Stimulated activated CD4-positive, alpha-beta T cell treated with anti-CD3 and anti-CD28 coated beads, Interleukin-1b, Interleukin-23, amount 100 ng/mL, for 24 hours (primary cell): ENCODE measurements around the gene CYP17A1.
"Not testable (repeated sequence)": the region's sequence is repeated elsewhere in the genome, so short reads cannot be mapped to it uniquely, and the experiment has no call there.

ENCODE experiments used
- DNase-seq, 4 experiments: peaks; one replicate each; pipeline ENCODE4 v3.0.0-alpha.2; 2020; ENCODE audit warnings: low read depth in 4 of 4, low spot score in 1 of 4

The CYP17A1 gene

GRCh38 chr10:102838276-102838927 is 1.2 kb upstream of the CYP17A1 start:
- DNase-seq: not testable (repeated sequence)

GRCh38 chr10:102835007-102835482 is 2.2 kb downstream of the CYP17A1 start:
- peak; percentile 59 to 70 (median 66) for DNase-seq

GRCh38 chr10:102834143-102834542 is 3.1 kb downstream of the CYP17A1 start:
- DNase-seq: no peak

- DNase-seq: no peak
Measured at GRCh38 chr10:102832987-102833386, 4.2 kb downstream of the CYP17A1 start.

- DNase-seq: no peak
Measured at GRCh38 chr10:102832248-102832647, 5.0 kb downstream of the CYP17A1 start.

GRCh38 chr10:102831322-102832071 is 5.7 kb downstream of the CYP17A1 start:
- no peak for DNase-seq

GRCh38 chr10:102827597-102827975 is 9.6 kb downstream of the CYP17A1 start:
- DNase-seq: no peak

- DNase-seq: no peak
Measured at GRCh38 chr10:102826148-102826796, 10.9 kb downstream of the CYP17A1 start.

- DNase-seq: no peak
Measured at GRCh38 chr10:102824664-102825063, 12.5 kb downstream of the CYP17A1 start.

- DNase-seq: no peak
Measured at GRCh38 chr10:102822222-102822621, 15.0 kb downstream of the CYP17A1 start.

- DNase-seq: not testable (repeated sequence)
Measured at GRCh38 chr10:102820008-102820407, 17.2 kb downstream of the CYP17A1 start.

- no peak for DNase-seq
Measured at GRCh38 chr10:102819054-102819453, 18.2 kb downstream of the CYP17A1 start.

GRCh38 chr10:102817175-102817574 is 20.0 kb downstream of the CYP17A1 start:
- no peak for DNase-seq

GRCh38 chr10:102815790-102816549 is 21.2 kb downstream of the CYP17A1 start:
- no peak for DNase-seq

GRCh38 chr10:102814873-102815661 is 22.1 kb downstream of the CYP17A1 start:
- DNase-seq: no peak

- DNase-seq: no peak
Measured at GRCh38 chr10:102814453-102814871, 22.8 kb downstream of the CYP17A1 start.

- DNase-seq: no peak
Measured at GRCh38 chr10:102813734-102814452, 23.3 kb downstream of the CYP17A1 start.

GRCh38 chr10:102813017-102813541 is 24.1 kb downstream of the CYP17A1 start:
- DNase-seq: no peak

- no peak for DNase-seq
Measured at GRCh38 chr10:102812231-102812876, 24.9 kb downstream of the CYP17A1 start.
